Caco-2 (cell line): ENCODE data around the gene TAAR8. TPM values are rescaled to one million over a fixed set of nuclear protein-coding genes. Genes with fewer than 3 reads are reported as not detected.

Experiments used
- BruUV-seq: library from RNA; stranded (reverse); fragments of 400-500 nt; replicated peaks from 2 replicates; lab custom pipeline; 2021; lab: Mats Ljungman, UMichigan
- CTCF ChIA-PET: fragments of 300-600 bp; sonication (Branson Sonifier 250); formaldehyde crosslinking; loops from one replicate; lab custom pipeline; 2022; ENCODE audit warnings: antibody characterized with exemption; lab: Charles Lee
- POLR2A ChIA-PET: fragments of 300-600 bp; sonication (Branson Sonifier 250); formaldehyde crosslinking; loops from one replicate; lab custom pipeline; 2022; ENCODE audit warnings: antibody characterized with exemption; lab: Charles Lee
- DNase-seq, 2 experiments: peaks; one replicate each; pipeline versions ENCODE4 v3.0.0 to v3.0.0-alpha.2; 2020 to 2022
- H3K27me3 ChIP-seq: replicated peaks from 2 replicates; pipeline ENCODE4 v1.6.0; 2011; ENCODE audit warnings: low read length; ENCODE audit not compliant: control insufficient read depth, insufficient read depth
- H3K36me3 ChIP-seq: 2 replicates; pipeline ENCODE4 v1.5.1; 2011; ENCODE audit warnings: low read length; ENCODE audit not compliant: control insufficient read depth, insufficient read depth
- H3K4me1 ChIP-seq: fragments of 250-450 bp; sonication (Bioruptor Pico); 2 replicates; pipeline ENCODE4 v1.5.1; 2020; ENCODE audit warnings: mild to moderate bottlenecking
- H3K4me3 ChIP-seq: 2 replicates; pipeline ENCODE4 v1.5.1; 2011; ENCODE audit warnings: low read depth, mild to moderate bottlenecking, control low read depth, low read length
- H3K9me3 ChIP-seq: fragments of 250-450 bp; sonication (Bioruptor Pico); 2 replicates; pipeline ENCODE4 v1.5.1; 2020; ENCODE audit warnings: mild to moderate bottlenecking, moderate library complexity
- H3K27ac Mint-ChIP-seq: one replicate; pipeline ENCODE4 v1.8.0; 2022; ENCODE audit warnings: mixed read lengths; ENCODE audit not compliant: unreplicated experiment
- H3K27me3 Mint-ChIP-seq: one replicate; pipeline ENCODE4 v1.8.0; 2022; ENCODE audit warnings: mixed read lengths; ENCODE audit not compliant: insufficient read depth, unreplicated experiment
- H3K36me3 Mint-ChIP-seq: one replicate; pipeline ENCODE4 v1.8.0; 2022; ENCODE audit warnings: mild to moderate bottlenecking, mixed read lengths; ENCODE audit not compliant: insufficient read depth, unreplicated experiment
- H3K4me1 Mint-ChIP-seq: one replicate; pipeline ENCODE4 v1.8.0; 2022; ENCODE audit warnings: low read depth, mixed read lengths; ENCODE audit not compliant: unreplicated experiment
- H3K4me3 Mint-ChIP-seq: one replicate; pipeline ENCODE4 v1.8.0; 2022; ENCODE audit warnings: mild to moderate bottlenecking, moderate library complexity, mixed read lengths; ENCODE audit not compliant: unreplicated experiment
- H3K9me3 Mint-ChIP-seq: one replicate; pipeline ENCODE4 v1.8.0; 2022; ENCODE audit warnings: mixed read lengths; ENCODE audit not compliant: unreplicated experiment
- CTCF ChIP-seq, 2 experiments: fragments of 200-600 bp in 1 of 2; IDR thresholded peaks; 1 replicate in 1 of 2; 2 replicates in 1 of 2; pipeline versions ENCODE4 v1.5.1 to v1.8.0; 2011 to 2022; ENCODE audit warnings: antibody characterized with exemption in 1 of 2, control low read depth in 1 of 2, inconsistent platforms in 1 of 2, low read depth in 1 of 2, low read length in 1 of 2, mild to moderate bottlenecking in 1 of 2, moderate library complexity in 1 of 2; ENCODE audit not compliant: insufficient read depth in 1 of 2, severe bottlenecking in 1 of 2, unreplicated experiment in 1 of 2
- intact Hi-C: fragments of 100-400 bp; cut with micrococcal nuclease; formaldehyde crosslinking; loops from one replicate; pipeline ENCODE4 v1.10.0; 2022; ENCODE audit not compliant: unreplicated experiment
- total RNA-seq: library from RNA; stranded (reverse); gene quantifications from 2 replicates; pipeline ENCODE4 v1.2.3, GENCODE V29; 2022

The TAAR8 gene
- total RNA-seq, 1 experiment from 2014 or later, result not detected

- Histone ChIP-seq H3K4me1 (no peaks in the 10 kb centered on the region), H3K9me3 (no peaks in the 10 kb centered on the region), H3K27me3 (no peaks in the 10 kb centered on the region), H3K36me3 (no peaks in the 10 kb centered on the region), H3K4me3 (no peak overlapping the region)
- BruUV-seq, result no TSS peak
- intact Hi-C loops, result no loop called here
- Mint-ChIP-seq H3K4me3 (no peak overlapping the region), H3K9me3 (no peaks in the 10 kb centered on the region), H3K27ac (no peak overlapping the region), H3K27me3 (peaks cover 3% of the 10 kb centered on the region), H3K36me3 (no peaks in the 10 kb centered on the region), H3K4me1 (no peaks in the 10 kb centered on the region)
- DNase-seq, result no peak
- no peak for TF ChIP-seq CTCF (IDR thresholded peaks at IDR 0.05; ENCODE audit: insufficient read depth in 1 of 2, low read depth in 1 of 2, low read length in 1 of 2, severe bottlenecking in 1 of 2, unreplicated experiment in 1 of 2)
- CTCF ChIA-PET, result interaction anchor here (0.8 kb wide), 1 partner anchor 12 kb away, joined by 3 read pairs; no protein-coding TSS in a partner anchor
- POLR2A ChIA-PET, result no interaction called here
These were observed 27.8 kb upstream of the TAAR8 start for GRCh38 chr6:132524646-132525045.

- no peaks in the 10 kb centered on the region for H3K4me1 Mint-ChIP-seq
- no peak overlapping the region for H3K4me3 Mint-ChIP-seq
- POLR2A ChIA-PET, result no interaction called here
- Histone ChIP-seq H3K36me3 (no peaks in the 10 kb centered on the region), H3K9me3 (no peaks in the 10 kb centered on the region), H3K27me3 (no peaks in the 10 kb centered on the region), H3K4me1 (no peaks in the 10 kb centered on the region), H3K4me3 (no peak overlapping the region)
- CTCF ChIA-PET, result no interaction called here
- H3K9me3 Mint-ChIP-seq, result no peaks in the 10 kb centered on the region
- DNase-seq, result no peak
- BruUV-seq, result no TSS peak
- TF ChIP-seq CTCF (IDR thresholded peaks at IDR 0.05; ENCODE audit: insufficient read depth in 1 of 2, low read depth in 1 of 2, low read length in 1 of 2, severe bottlenecking in 1 of 2, unreplicated experiment in 1 of 2), result no peak
- intact Hi-C loops, result no loop called here
- no peaks in the 10 kb centered on the region for H3K27me3 Mint-ChIP-seq
- no peak overlapping the region for H3K27ac Mint-ChIP-seq
- H3K36me3 Mint-ChIP-seq, result no peaks in the 10 kb centered on the region
These were observed 26.6 kb upstream of the TAAR8 start for GRCh38 chr6:132525866-132526265.

- ChIA-PET CTCF (interaction anchor here (0.6 kb wide), 1 partner anchor 189 kb away, joined by 3 read pairs; no protein-coding TSS in a partner anchor), POLR2A (no interaction called here)
- Histone ChIP-seq H3K4me3 (no peak overlapping the region), H3K36me3 (no peaks in the 10 kb centered on the region), H3K9me3 (no peaks in the 10 kb centered on the region), H3K4me1 (no peaks in the 10 kb centered on the region), H3K27me3 (no peaks in the 10 kb centered on the region)
- TF ChIP-seq CTCF (IDR thresholded peaks at IDR 0.05; ENCODE audit: insufficient read depth in 1 of 2, low read depth in 1 of 2, low read length in 1 of 2, severe bottlenecking in 1 of 2, unreplicated experiment in 1 of 2), result no peak
- H3K4me3 Mint-ChIP-seq, result no peak overlapping the region
- H3K9me3 Mint-ChIP-seq, result no peaks in the 10 kb centered on the region
- no peaks in the 10 kb centered on the region for H3K4me1 Mint-ChIP-seq
- no peak for DNase-seq
- no peaks in the 10 kb centered on the region for H3K27me3 Mint-ChIP-seq
- H3K36me3 Mint-ChIP-seq, result no peaks in the 10 kb centered on the region
- no TSS peak for BruUV-seq
- H3K27ac Mint-ChIP-seq, result no peak overlapping the region
- intact Hi-C loops, result no loop called here
These were observed 26.0 kb upstream of the TAAR8 start for GRCh38 chr6:132526461-132526860.
